Stimulated activated CD8-positive, alpha-beta memory T cell treated with anti-CD3 and anti-CD28 coated beads, Interleukin-12 subunit alpha, Interleukin-12 subunit beta, amount 100 ng/mL, for 4 hours (primary cell): ENCODE results near the gene XRCC5.

Source experiments
- DNase-seq: peaks from one replicate; pipeline ENCODE4 v3.0.0-alpha.2; 2020; ENCODE audit warnings: low read depth

Gene XRCC5

GRCh38 chr2:216086207-216086893 lies 22.8 kb upstream of the XRCC5 start:
- DNase-seq, result no peak

DNA sequence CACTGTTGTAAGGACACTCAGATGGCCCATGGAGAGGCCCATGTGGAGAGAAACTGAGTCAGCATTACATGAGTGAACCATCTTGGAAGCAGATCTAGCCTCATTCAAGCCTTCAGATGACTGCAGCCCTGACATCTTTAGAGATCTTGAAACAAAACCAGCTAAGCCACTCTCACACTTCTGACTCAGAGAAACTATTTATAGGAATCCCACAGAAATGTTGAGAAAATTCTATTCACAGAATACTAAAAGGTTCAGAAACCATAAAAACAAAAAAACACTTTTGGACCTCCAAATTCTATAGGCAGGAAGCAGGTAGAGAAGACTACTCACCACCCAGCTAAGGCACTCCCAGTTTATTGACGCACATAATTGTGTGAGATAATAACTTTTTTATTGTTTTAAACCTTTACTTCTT lies 18.8 kb upstream of the XRCC5 start:
- no peak for DNase-seq

GRCh38 chr2:216092646-216093045 lies 16.5 kb upstream of the XRCC5 start:
- no peak for DNase-seq

GRCh38 chr2:216094701-216095100 lies 14.4 kb upstream of the XRCC5 start:
- DNase-seq, result no peak

DNA sequence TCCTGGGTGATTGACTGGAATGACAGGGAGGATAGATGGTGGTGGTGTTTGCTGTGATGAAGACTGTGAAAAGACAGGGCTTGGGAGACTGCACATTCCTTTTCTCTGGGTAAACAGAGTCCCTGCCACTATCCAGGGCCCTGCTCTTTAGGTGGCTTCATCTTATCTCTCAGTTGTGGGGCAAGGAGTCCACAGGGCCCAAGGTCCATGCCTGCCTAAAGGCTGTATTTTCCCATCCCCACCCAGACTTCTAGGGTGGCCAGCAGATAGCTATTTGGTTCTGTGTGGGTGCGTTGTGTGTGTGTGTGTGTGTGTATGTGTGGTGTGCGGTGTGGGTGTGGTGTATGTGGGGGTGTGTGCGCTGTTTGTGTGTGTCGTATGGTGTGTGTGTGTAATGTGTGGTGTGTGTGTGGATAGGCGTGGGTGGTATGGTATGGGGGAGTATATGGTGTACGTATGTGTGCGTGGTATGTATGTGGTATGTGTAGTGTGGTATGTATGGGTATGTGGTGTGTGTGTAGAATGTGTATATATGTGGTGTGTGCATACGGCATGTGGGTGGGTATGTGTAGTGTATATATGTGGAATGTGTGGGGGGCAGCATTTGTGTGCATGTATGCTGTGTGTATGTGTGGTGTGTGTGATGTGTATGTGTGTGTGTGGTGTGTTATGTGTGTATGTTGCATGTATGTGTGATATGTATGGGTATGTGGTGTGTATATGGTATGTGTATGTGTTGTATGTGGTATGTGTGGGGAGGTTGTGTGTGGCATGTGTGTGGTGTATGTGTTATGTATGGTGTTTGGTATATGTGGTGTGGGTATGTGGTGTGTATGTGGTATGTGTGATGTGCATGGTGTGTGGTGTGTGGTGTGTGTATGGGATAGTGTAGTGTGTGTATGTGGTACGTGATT lies 10.5 kb upstream of the XRCC5 start:
- no peak for DNase-seq

DNA sequence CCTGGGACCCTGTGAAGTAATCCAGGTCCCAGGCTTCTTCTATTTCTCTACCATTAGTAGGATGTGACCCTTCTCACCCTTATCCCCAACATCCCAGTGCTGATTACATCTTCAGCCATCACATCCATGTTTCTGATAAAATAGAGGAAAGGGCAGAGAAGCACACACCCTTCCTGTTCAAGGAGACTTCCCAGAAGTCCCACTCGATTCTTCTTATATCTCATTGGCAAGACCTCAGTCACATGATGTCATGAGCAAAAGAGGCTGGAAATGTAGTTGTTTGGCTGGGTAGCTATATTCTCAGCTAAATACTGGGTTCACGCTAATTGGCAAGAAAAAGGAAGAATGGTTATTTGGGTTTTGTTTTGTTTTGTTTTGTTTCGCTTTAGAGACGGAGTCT lies 8.0 kb upstream of the XRCC5 start:
- no peak for DNase-seq

- no peak for DNase-seq
Observed at GRCh38 chr2:216103213-216103612, 5.9 kb upstream of the XRCC5 start.

DNA sequence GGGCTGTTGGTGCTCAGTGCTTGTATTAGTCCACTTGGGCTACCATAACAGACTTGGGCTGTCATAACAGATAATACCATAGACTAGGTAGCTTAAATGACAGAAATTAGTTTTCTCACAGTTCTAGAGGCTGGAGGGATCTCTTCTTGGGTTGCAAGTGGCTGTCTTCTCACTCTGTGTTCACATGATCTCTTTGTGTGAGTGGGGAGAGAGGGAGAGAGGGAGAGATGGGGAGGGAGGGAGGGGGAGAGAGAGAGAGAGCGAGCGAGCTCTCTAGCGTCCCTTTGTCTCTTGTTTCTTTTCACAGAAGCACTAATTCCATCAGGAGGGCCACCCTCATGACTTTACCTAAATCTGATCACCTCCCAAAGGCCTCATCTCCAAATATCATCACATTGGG lies 4.5 kb upstream of the XRCC5 start:
- no peak for DNase-seq

DNA sequence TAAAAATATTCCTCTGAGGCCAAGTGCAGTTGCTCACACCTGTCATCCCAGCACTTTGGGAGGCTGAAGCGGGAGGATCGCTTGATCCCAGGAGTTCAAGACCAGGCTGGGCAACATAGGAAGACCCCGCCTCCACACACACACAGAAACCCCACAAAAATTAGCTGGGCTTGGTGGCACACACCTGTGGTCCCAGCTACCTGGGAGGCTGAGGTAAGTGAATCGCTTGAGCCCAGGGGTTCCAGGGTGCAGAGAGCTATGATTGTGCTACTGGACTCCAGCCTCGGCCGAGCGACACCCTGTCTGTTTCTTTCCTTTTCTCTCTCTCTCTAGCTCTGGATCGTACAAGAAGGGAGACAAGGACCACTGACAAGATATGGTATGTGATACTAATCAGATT lies 1.8 kb upstream of the XRCC5 start:
- no peak for DNase-seq

DNA sequence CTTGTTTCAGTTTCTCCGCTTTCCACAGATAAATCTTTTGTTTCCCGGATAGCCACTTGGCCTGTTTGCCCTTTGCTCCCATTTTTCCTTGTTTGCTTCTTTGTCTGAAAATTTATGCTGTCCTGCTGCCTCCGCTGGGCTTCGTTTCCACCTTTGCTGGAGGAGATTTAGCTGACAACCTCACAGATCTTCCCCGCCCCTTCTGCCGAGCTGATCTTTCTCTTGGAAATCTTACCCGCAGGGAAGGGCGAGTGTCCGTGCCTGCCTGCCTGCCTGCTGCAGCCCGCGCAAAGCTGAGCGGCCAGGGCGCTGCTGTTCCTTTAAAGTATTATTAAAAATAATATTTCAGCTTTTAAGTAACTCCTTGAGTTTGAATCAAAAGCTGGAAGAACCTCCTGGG lies 1.4 kb upstream of the XRCC5 start:
- DNase-seq, result no peak

GRCh38 chr2:216108310-216108966 lies 710 bp upstream of the XRCC5 start:
- DNase-seq, result no peak

DNA sequence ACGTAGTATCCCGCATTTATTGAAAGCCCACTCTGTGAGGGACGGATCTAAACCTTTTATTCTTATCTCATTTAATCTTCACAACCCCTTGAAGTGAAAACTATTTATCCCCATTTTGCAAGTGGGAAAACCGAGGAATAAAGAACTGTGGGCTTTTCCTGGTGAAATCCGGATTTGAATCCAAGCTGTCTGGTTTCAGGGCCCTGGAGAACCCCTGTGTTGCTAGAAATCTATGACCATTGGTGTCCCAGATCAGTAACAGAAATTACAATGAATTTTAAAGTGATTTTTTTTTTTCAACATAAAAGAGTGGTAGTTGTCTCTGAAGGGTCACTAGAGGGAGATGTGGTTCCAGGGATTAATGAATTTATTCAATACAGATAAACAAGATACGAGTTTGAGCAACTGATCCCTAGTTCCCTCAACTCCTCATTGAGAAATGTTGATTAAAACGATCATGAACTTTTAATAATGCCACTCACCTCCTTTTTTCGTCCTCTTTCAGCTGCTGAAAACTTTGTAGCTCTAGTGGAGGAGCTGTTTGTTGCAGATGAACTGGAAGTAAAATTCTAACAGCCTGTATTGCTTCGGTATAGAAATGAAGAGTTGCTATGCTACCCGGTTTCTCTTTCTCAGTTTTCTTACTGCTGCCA lies 940 bp downstream of the XRCC5 start:
- no peak for DNase-seq

GRCh38 chr2:216110620-216111019 lies 1.5 kb downstream of the XRCC5 start:
- no peak for DNase-seq

GRCh38 chr2:216111122-216111521 lies 2.0 kb downstream of the XRCC5 start:
- DNase-seq, result no peak

DNA sequence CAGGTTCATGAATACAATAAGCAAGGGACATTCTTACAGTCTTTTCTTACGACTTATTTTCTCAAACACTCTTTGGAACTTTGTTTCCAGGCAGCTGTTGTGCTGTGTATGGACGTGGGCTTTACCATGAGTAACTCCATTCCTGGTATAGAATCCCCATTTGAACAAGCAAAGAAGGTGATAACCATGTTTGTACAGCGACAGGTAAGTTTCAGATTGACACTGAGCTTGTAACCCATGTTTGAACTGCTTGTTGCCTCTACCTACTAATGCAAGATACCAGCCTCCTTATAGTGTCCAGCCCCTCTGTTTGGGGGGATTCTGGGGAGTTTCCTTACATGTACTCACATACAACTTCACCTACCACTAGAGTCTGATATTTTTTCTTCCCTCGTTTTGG lies 3.8 kb downstream of the XRCC5 start:
- no peak for DNase-seq

GRCh38 chr2:216113572-216113971 lies 4.4 kb downstream of the XRCC5 start:
- DNase-seq, result no peak

- DNase-seq, result no peak
Observed at GRCh38 chr2:216114382-216114713, 5.2 kb downstream of the XRCC5 start.

GRCh38 chr2:216114714-216115531 lies 5.8 kb downstream of the XRCC5 start:
- peak; percentile 89 for DNase-seq

GRCh38 chr2:216116418-216116817 lies 7.3 kb downstream of the XRCC5 start:
- no peak for DNase-seq

DNA sequence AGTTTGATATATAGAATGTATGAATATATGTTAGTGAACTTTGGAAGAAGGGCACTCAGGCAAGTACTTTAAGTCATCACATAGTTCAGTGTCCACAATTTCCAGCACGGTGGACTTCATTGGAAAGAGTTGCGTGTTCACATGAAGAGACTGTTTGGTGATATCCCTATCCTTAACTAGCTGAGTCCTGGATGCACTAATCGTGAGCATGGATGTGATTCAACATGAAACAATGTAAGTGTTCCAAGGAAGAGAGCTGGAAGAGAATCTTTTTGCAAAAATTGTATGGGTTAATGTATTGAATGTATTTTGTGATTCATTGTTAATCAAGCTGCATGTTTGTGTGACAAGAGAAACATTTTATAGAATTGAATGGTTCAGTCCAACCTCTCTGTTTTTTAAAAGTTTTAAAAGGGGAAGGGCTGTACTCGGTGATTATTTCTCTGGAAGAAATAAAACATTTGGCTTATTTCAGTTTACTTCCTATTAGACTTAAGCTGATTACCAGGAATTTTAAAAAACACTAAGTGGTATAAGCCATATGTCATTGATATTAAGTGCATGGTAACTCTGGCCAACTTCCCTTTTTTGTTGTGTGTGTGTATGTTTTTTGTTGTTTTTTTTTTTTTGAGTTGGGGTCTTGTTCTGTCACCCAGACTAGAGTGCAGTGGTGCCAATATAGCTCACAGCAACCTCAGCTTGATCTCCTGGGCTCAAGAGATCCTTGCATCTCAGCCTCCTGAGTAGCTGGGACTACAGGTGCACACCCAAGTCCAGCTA lies 8.6 kb downstream of the XRCC5 start:
- no peak for DNase-seq

DNA sequence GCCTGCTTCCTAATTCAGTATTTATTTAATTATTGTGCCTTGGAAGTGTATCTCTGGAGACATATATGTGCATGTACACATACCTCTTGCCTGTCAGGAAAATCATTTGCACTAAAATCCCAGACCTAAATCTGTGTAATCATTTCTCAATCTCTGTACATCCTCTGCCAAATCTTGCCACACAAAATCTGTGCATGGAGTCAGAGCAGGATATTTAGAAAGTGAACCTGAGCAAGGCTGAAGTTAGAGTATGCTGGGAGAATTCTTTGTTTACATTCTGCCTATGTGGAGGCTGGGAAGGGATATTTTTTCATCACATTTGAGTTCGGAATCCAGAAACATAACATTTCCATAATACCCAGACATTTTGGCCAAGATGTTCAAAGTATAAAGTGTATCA lies 9.3 kb downstream of the XRCC5 start:
- no peak for DNase-seq
